GM19351 (cell line): ENCODE measurements around the gene MITF.
"Not testable (repeated sequence)": the region's sequence is repeated elsewhere in the genome, so short reads cannot be mapped to it uniquely, and the experiment has no call there.

Source experiments
- ATAC-seq: cut with Tn5 transposase; IDR thresholded peaks from one replicate; pipeline ENCODE4 v1.9.1; 2021; ENCODE audit warnings: mild to moderate bottlenecking, moderate library complexity; ENCODE audit not compliant: unreplicated experiment

MITF gene

GRCh38 chr3:69901802-69902201 is 162.5 kb downstream of the MITF start:
- ATAC-seq, result no peak

- ATAC-seq, result no peak
These were observed 163.1 kb downstream of the MITF start for GRCh38 chr3:69902386-69902785.

- ATAC-seq, result no peak
These were observed 167.2 kb downstream of the MITF start for GRCh38 chr3:69906351-69906966.

GRCh38 chr3:69907554-69907953 is 168.3 kb downstream of the MITF start:
- ATAC-seq, result no peak

- ATAC-seq, result not testable (repeated sequence)
These were observed 170.6 kb downstream of the MITF start for GRCh38 chr3:69909859-69910258.

- no peak for ATAC-seq
These were observed 174.2 kb downstream of the MITF start for GRCh38 chr3:69913422-69913821.

- no peak for ATAC-seq
These were observed 175.1 kb downstream of the MITF start for GRCh38 chr3:69914395-69914794.

- ATAC-seq, result no peak
These were observed 176.5 kb downstream of the MITF start for GRCh38 chr3:69915726-69916125.

- ATAC-seq, result not testable (repeated sequence)
These were observed 180.7 kb downstream of the MITF start for GRCh38 chr3:69920009-69920408.

- ATAC-seq, result no peak
These were observed 182.4 kb downstream of the MITF start for GRCh38 chr3:69921651-69922050.

GRCh38 chr3:69922521-69923000 is 183.3 kb downstream of the MITF start:
- no peak for ATAC-seq

- no peak for ATAC-seq
These were observed 186.2 kb downstream of the MITF start for GRCh38 chr3:69925506-69925905.

GRCh38 chr3:69926385-69926784 is 187.1 kb downstream of the MITF start:
- no peak for ATAC-seq

- ATAC-seq, result no peak
These were observed 188.3 kb downstream of the MITF start for GRCh38 chr3:69927571-69927970.

- no peak for ATAC-seq
These were observed 189.8 kb downstream of the MITF start for GRCh38 chr3:69929019-69929418.

GRCh38 chr3:69930564-69930963 is 191.3 kb downstream of the MITF start:
- ATAC-seq, result no peak

- ATAC-seq, result no peak
These were observed 192.8 kb downstream of the MITF start for GRCh38 chr3:69932087-69932486.

GRCh38 chr3:69932501-69932900 is 193.2 kb downstream of the MITF start:
- no peak for ATAC-seq

- ATAC-seq, result no peak
These were observed 195.1 kb downstream of the MITF start for GRCh38 chr3:69934398-69934797.

GRCh38 chr3:69936266-69936665 is 197.0 kb downstream of the MITF start:
- ATAC-seq, result no peak

- ATAC-seq, result no peak
These were observed 198.8 kb downstream of the MITF start for GRCh38 chr3:69938061-69938460.

- no peak for ATAC-seq
These were observed 199.7 kb downstream of the MITF start for GRCh38 chr3:69938931-69939330.

GRCh38 chr3:69941037-69941436 is 201.8 kb downstream of the MITF start:
- ATAC-seq, result no peak
